KOPT-K1 (cell line): ENCODE measurements around the gene FAAP20.
"Not testable (repeated sequence)": the region's sequence is repeated elsewhere in the genome, so short reads cannot be mapped to it uniquely, and the experiment has no call there.

Experiments
- H3K27ac ChIP-seq: fragments of 200-600 bp; sonication (generic); 2 replicates; pipeline ENCODE4 v1.5.1; 2016; ENCODE audit warnings: antibody characterized with exemption, mild to moderate bottlenecking, low read depth, low read length; ENCODE audit not compliant: poor library complexity, severe bottlenecking
- H3K36me3 ChIP-seq: fragments of 200-600 bp; sonication (generic); 2 replicates; pipeline ENCODE4 v1.5.1; 2017; ENCODE audit warnings: antibody characterized with exemption, mild to moderate bottlenecking, low read length, moderate library complexity; ENCODE audit not compliant: insufficient read depth
- H3K9me3 ChIP-seq: fragments of 200-600 bp; sonication (generic); 2 replicates; pipeline ENCODE4 v1.5.1; 2017; ENCODE audit warnings: antibody characterized with exemption, low read length, mild to moderate bottlenecking; ENCODE audit not compliant: insufficient read depth, poor library complexity, severe bottlenecking

FAAP20 gene

DNA sequence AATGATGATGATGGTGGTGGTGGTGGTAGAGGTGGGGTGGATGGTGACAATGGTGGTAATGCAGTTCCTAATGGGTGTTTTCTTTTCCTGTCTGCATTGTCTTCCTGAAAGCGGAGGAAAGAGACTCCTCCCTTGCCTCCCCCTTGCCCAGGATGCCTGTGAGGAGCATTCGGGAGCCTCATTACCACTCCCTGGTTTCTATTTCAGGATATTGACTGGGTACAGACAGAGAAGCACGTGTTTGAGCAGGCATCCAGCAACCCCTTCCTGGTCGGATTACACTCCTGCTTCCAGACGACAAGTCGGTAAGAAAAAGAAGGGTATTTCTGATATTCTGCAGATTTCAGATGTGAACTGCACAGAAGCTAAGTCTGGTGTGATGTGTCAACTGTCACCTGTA lies 38.8 kb downstream of the FAAP20 start:
- Histone ChIP-seq H3K36me3 (no peaks in the 10 kb centered on the region), H3K27ac (no peak overlapping the region), H3K9me3 (no peaks in the 10 kb centered on the region)

DNA sequence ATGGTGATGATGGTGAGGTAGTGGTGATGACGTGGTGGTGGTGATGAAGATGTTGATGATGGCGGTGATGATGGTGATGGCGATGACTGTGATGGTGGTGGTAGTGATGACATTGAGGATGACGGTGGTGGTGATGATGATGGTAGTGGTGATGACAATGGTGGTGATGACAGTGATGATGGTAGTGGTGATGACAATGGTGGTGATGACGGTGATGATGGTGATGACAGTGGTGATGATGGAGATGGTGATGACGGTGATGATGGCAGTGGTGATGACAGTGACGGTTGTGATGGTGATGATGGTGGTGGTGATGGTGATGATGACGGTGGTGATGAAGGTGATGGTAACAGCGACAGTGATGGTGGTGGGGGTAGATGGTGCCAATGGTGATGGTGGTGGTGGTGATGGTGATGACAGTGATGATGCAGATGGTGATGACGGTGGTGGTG lies 39.4 kb downstream of the FAAP20 start:
- Histone ChIP-seq H3K27ac (no peak overlapping the region), H3K9me3 (no peaks in the 10 kb centered on the region), H3K36me3 (no peaks in the 10 kb centered on the region)

DNA sequence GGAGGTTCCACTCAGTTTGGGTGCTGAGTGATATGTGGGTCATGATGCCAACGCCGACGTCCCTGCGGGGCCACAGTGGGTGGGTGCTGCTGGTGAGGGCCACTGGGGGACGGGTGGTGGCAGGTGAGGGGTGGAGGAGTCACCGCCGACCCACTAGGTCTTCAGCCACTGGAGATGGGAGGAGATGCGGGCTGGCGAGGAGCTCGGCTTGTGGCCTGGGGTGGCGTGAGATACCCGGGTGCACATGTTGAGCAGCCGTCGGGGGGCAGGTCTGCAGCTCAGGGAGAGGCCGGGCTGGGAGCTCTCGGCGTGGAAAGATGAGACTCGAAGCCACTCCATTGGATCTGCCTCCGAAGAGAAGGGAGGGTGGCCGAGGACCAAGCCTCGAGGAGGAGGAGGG lies 40.5 kb downstream of the FAAP20 start:
- no peaks in the 10 kb centered on the region for H3K9me3 ChIP-seq
- H3K36me3 ChIP-seq: no peaks in the 10 kb centered on the region
- H3K27ac ChIP-seq: no peak overlapping the region

DNA sequence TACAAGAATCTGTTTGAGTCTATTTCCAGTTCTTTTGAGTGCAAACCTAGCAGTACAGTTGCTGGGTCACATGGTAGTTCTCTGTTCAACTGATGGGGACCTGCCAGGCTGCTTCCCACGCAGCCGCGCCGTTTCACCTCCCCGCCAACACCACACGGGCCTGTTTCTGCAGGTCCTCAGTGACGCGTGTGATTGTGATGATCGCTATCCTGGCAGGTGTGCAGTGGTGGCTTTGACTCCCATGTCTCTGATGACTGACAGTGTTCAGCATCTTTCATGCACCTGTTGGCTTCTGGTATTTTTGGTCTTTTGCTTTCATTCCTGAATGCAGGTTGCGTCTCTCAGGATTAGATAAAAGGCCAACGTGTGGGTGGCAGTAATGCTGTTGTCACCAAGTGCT lies 41.6 kb downstream of the FAAP20 start:
- no peaks in the 10 kb centered on the region for H3K9me3 ChIP-seq
- H3K27ac ChIP-seq: no peak overlapping the region
- H3K36me3 ChIP-seq: no peaks in the 10 kb centered on the region

DNA sequence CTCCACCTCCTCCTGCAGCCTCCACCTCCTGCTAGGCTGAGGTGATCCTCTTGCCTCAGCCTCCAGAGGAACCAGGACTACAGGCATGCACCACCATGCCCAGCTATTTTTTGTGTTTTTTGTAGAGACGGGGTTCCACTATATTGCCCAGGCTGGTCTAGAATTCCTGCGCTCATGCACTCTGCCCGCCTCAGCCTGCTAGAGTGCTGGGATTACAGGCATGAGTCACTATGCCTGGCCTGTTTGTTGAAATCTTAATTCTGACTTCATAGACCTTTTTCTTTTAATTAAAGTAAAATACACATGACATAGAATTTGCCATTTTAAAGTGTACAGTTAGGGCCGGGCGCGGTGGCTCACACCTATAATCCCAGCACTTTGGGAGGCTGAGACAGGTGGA lies 42.7 kb downstream of the FAAP20 start:
- H3K27ac ChIP-seq: no peak overlapping the region
- H3K9me3 ChIP-seq: no peaks in the 10 kb centered on the region
- no peaks in the 10 kb centered on the region for H3K36me3 ChIP-seq

DNA sequence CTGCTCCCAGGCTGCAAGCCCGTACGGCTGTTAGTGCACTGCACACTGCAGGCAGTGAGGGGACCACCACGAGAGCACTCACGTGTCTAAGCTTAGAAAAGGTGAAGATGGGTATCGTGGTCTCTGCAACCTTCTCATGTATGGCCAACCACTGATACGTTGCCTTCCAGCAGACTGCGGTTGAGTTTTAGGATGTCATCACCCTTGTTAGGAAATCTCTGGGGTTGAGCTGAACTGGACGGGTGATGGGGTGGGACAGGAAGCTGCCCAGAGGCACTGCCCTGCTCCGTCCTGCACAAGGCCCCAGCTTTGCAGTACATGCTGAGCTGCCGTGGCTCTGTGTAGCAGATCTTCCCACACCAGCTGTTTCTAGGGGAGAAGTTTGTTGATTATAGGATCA lies 43.3 kb downstream of the FAAP20 start:
- no peak overlapping the region for H3K27ac ChIP-seq

DNA sequence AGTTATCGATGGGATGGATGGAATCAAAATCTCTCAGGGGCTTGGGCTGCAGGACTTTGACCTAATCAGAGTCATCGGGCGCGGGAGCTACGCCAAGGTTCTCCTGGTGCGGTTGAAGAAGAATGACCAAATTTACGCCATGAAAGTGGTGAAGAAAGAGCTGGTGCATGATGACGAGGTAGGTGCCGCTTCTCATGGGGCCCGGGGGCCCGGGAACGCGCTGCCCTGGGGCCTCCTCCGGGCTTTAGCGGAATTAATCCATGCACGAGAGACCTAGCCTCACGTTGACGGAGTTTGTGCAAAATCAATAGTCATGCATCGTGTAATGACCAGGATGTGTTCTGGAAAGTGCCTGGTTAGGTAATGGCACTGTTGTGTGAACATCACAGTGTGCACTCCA lies 43.8 kb downstream of the FAAP20 start:
- no peaks in the 10 kb centered on the region for H3K9me3 ChIP-seq
- no peaks in the 10 kb centered on the region for H3K36me3 ChIP-seq
- H3K27ac ChIP-seq: no peak overlapping the region

More for the DNA sequence above, 43.3 kb downstream of the FAAP20 start:
- Histone ChIP-seq H3K9me3 (no peaks in the 10 kb centered on the region), H3K36me3 (no peaks in the 10 kb centered on the region)

DNA sequence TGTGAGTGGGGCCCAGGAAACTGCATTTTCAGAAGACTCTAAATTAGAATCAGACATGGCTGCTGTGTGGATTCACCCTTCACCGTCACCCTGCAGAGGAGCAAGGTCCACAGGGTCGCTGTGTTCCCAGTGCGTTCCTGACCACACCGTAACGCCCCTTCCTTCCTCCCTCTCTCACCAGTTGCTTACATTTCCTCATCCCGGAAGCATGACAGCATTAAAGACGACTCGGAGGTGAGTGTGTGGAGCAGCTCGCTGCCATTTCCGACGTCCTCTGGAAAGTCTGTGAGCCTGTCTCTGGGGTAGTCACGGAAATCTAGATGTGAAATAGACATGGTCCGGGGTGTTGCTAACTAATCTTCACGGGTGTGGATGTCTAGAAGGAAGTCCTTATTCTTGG lies 45.9 kb downstream of the FAAP20 start:
- H3K27ac ChIP-seq: peak overlapping the region; percentile 46
- no peaks in the 10 kb centered on the region for H3K9me3 ChIP-seq
- H3K36me3 ChIP-seq: no peaks in the 10 kb centered on the region

DNA sequence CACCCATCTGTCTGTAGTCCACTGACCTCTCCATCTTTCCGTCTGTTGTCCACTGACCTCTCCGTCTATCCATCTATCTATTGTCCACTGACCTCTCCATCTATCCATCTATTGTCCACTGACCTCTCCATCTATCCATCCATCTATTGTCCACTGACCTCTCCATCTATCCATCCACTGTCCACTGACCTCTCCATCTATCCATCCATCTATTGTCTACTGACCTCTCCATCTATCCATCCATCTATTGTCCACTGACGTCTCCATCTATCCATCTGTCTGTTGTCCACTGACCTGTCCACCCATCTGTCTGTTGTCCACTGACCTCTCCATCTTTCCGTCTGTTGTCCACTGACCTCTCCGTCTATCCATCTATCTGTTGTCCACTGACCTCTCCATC lies 46.7 kb downstream of the FAAP20 start:
- H3K36me3 ChIP-seq, H3K9me3 ChIP-seq, H3K27ac ChIP-seq: not testable (repeated sequence)

DNA sequence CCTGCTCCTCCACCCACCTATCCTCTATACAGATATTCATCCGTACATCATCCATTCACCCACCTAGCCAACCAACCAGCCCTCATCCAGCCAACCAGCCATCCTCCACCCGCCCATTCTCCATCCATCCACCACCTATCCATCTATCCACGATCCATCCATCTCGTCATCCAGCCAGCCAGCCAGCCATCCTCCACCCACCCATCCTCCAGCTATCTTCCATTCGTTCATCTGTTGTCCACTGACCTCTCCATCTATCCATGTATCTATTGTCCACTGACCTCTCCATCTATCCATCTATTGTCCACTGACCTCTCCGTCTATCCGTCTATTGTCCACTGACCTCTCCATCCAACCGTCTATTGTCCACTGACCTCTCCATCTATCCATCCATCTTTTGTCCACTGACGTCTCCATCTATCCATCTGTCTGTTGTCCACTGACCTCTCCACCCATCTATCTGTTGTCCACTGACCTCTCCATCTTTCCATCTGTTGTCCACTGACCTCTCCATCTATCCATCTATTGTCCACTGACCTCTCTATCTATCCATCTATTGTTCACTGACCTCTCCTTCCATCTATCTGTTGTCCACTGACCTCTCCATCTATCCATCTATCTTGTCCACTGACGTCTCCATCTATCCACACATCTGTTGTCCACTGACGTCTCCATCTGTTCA lies 47.6 kb downstream of the FAAP20 start:
- H3K27ac ChIP-seq: no peak overlapping the region
- H3K36me3 ChIP-seq: no peaks in the 10 kb centered on the region
- no peaks in the 10 kb centered on the region for H3K9me3 ChIP-seq

DNA sequence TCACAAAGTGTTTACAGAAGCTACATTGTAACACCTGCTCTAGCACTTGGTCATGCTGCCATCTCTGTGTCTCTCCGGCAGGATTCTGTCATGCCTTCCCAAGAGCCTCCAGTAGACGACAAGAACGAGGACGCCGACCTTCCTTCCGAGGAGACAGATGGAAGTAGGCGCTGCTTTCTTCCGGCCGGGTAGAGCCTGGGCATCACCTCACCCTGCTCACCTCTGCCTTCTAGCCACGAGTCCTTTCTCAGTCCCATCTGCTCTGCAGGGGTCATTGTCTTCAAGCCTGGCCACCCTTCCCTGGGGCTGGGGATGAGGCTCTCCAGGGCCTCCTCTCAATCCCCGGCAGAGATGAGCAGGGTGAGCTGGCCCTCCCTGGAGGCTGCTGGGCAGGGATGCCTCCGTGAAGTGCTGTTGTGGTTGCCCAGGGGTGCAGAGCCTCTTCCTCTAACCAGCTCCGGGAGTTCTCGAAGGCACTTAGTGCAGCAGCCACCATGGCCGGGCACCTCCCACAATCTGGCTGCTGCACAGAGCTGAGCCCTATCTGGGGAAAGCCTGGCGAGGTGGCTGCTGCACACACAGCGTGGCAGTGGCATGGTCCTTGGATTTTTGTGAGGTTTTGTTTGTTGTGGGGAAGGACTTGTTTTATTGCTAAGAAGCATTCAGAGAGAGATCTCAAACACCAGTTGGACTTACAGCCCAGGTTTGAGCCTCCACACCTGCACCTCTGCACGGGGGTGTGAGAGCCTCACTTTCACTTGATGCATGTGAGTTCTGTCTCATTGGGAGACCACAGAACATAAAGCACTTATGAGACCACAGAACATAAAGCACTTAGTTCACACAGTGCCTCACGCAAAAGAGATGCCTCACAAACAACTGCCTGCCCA lies 48.4 kb downstream of the FAAP20 start:
- Histone ChIP-seq H3K36me3 (no peaks in the 10 kb centered on the region), H3K9me3 (no peaks in the 10 kb centered on the region), H3K27ac (peak overlapping the region; percentile 25)

DNA sequence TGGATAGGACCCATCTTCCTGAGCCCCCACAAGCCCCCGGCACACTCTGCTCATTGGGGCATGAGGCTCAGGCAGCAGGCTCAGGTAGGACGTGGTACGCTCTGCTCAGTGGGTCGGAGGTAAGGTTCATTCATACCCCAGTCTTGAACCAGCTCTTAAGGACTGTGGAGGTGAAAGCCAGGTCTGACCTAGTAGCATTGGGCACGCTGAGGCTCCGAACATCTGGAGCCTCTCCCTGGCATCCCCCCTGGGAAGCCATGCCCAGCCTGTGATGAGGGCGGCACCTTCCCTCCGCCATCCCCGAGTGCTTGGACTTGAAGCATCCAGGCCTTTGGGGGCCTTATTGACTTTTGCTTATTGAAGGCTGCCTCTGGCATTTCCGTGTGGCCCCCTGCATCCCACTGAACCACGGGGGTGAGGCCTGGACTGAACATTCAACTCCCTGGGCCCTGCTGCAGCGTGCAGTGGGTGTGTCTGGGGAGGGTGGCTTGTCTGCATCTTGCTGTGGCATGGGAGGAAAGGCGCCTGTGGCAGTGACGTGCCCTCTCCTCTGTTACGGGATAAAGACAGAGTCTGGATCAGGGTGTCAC lies 50.0 kb downstream of the FAAP20 start:
- no peaks in the 10 kb centered on the region for H3K36me3 ChIP-seq
- H3K9me3 ChIP-seq: no peaks in the 10 kb centered on the region
- no peak overlapping the region for H3K27ac ChIP-seq

DNA sequence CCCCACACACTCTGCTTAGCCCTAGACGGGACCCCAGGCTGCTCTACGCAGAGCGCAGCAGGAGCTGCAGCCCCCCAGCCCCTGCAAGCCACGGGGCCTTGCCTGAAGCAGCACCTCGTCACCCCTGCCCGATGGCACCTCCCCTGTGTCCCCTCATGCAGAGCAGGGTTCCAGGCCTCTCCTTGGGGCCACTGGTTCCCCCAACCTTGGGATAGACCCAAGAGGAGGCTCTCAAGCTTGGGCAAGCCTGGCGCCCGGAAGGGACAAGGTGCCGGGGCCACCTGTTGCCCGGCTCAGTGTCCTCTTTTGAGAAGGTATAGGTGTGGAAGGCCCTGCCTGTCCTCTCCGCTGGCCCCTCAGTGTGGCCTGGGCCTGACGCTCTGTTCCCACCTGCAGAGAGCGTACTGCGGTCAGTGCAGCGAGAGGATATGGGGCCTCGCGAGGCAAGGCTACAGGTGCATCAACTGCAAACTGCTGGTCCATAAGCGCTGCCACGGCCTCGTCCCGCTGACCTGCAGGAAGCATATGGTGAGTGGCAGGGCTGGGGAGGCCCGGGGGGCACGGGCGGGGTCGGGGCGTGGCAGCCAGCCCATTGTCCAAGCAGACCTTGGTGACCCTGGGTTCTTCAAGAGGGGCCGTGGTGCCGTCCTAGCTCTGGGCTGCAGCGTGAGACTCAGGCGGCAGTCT lies 50.6 kb downstream of the FAAP20 start:
- H3K36me3 ChIP-seq: no peaks in the 10 kb centered on the region
- no peaks in the 10 kb centered on the region for H3K9me3 ChIP-seq
- no peak overlapping the region for H3K27ac ChIP-seq

DNA sequence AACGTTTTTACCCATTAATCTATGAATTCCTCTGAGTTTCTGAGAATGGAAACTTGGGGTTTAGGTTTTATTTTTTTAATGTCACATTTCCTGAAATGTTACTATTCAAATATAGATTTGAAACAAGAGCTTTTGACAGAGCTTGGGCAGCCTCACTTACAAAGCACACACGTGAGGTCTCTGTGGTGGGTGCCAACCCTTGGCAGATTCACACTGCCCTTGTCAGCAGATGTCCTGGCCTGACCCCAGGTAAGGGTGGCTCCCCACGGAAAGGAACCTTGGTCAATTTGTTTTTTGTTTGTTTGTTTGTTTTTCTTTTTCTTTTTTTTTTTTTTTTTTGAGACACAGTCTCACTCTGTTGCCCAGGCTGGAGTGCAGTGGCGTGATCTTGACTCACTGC lies 53.5 kb downstream of the FAAP20 start:
- Histone ChIP-seq H3K9me3 (no peaks in the 10 kb centered on the region), H3K27ac (no peak overlapping the region), H3K36me3 (no peaks in the 10 kb centered on the region)
